Omental fat pad (tissue), 4 donors: ENCODE results near the gene GHRH. TPM values are rescaled to one million over a fixed set of nuclear protein-coding genes. Genes with fewer than 3 reads are reported as not detected.

Experiments
- ATAC-seq: fragments of 150-250 bp; one replicate; pipeline ENCODE4 v1.9.1; 2016; ENCODE audit warnings: mild to moderate bottlenecking, moderate library complexity; ENCODE audit not compliant: low FRiP score
- DNase-seq: peaks from one replicate; pipeline ENCODE4 v3.0.0-alpha.2; 2019; ENCODE audit warnings: low spot score
- total RNA-seq, 4 donors: library from RNA; depleted of rRNA; stranded (reverse); fragments of >200 nt; gene quantifications; one replicate each; pipeline ENCODE4 v1.1.0, GENCODE V29; 2016
- TF ChIP-seq, protein P1 (sequence below), 3 donors: fragments of 450-650 bp; IDR thresholded peaks; one replicate each; pipeline ENCODE4 v1.5.1; 2016 to 2017; ENCODE audit warnings: antibody characterized with exemption in 3 of 3, mild to moderate bottlenecking in 3 of 3, moderate library complexity in 2 of 3

Gene GHRH
- total RNA-seq, 4 donors from 2014 or later, result not detected

DNA sequence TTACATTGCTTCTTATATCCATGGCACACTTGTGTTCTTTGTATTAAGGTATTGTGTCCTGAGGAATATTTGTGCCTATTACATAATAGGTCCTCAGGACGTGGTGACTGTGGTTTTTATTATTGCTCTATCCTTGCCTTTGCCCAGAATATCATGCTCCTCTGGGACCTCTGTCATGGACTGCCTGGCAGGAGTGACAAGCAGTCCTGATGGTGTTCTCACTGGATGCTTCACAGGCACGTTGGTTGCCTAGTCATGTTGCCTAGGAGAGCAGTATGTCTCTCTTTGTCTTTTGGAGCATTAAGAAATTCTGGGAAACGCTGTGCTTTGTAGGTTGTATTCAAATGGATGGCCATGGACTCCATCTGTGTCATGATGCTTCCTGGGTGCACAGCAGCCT lies 57.6 kb downstream of the GHRH start:
- TF ChIP-seq, protein P1, sequence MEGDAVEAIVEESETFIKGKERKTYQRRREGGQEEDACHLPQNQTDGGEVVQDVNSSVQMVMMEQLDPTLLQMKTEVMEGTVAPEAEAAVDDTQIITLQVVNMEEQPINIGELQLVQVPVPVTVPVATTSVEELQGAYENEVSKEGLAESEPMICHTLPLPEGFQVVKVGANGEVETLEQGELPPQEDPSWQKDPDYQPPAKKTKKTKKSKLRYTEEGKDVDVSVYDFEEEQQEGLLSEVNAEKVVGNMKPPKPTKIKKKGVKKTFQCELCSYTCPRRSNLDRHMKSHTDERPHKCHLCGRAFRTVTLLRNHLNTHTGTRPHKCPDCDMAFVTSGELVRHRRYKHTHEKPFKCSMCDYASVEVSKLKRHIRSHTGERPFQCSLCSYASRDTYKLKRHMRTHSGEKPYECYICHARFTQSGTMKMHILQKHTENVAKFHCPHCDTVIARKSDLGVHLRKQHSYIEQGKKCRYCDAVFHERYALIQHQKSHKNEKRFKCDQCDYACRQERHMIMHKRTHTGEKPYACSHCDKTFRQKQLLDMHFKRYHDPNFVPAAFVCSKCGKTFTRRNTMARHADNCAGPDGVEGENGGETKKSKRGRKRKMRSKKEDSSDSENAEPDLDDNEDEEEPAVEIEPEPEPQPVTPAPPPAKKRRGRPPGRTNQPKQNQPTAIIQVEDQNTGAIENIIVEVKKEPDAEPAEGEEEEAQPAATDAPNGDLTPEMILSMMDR (IDR thresholded peaks at IDR 0.05), result no peak
- DNase-seq, result no peak
- no peak for ATAC-seq

DNA sequence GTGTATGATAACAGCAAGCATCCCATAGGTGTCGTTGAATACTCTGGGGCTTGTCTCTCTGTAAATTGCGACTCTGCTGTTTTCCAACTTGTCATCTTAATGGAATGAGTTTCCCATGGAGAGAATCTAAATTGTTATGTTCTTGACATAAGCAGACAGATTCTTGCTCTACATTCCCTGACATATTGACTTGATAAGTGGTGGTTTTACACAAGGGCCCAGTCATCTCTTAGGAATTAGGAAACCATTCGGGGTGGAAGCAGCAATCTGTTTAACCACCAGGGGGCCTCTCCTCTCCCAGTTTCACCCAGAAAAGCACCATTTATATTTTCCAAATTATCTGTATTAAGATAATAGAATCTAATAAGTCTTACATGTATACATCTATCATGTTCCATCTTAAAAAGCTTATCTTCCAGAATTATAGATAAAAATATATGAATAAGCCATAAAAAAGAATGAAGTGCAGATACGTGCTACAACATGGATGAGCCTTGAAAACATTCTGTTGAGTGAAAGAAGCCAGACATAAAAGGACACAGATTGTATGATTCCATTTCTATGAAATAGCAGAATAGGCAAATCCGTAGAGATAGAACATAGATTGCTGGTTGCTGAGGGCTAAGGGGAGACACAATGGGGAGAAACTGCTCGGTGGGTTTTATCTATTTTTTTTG lies 59.2 kb downstream of the GHRH start:
- TF ChIP-seq, protein P1 (IDR thresholded peaks at IDR 0.05), result peak in 1 of 3 donors; percentile 33
- ATAC-seq (peak; percentile 87), DNase-seq (no peak)

DNA sequence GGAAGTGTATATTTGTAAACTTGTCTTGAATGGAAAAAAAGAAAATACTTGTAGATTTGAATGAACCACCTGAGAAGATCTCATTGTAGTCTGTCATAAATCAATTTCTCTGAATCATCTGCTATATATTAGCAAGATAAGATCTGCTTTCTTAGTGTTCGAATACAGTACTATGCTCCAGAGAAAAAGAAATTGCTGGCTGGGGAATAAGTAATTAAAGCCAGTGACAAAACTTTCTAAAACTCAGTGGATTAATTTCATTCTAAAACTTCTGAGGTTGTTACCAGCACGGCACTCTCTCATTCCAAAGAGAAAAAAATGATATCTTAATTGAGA lies 59.8 kb downstream of the GHRH start:
- ATAC-seq (no peak), DNase-seq (no peak)
- TF ChIP-seq, protein P1 (IDR thresholded peaks at IDR 0.05), result no peak

Other genes starting within 250 kb of the GHRH start
- 1 to 10 TPM; 2.6 to 8.7 (median 5.3) TPM for gene RBL1, start 165.8 kb downstream of the GHRH start, total RNA-seq
- 100 to 1,000 TPM; 105 to 168 (median 156) TPM for gene RPN2, start 82.5 kb downstream of the GHRH start, total RNA-seq
- 1 to 10 TPM; 1.4 to 5.0 (median 3.6) TPM for gene MROH8, start 82.3 kb downstream of the GHRH start, total RNA-seq
- gene MANBAL, start 27.8 kb upstream of the GHRH start, total RNA-seq, result 10 to 100 TPM; 25.8 to 37.8 (median 31.9) TPM
- 10 to 100 TPM; 15.1 to 29.3 (median 19.7) TPM for gene SRC, start 84.3 kb upstream of the GHRH start, total RNA-seq